Endothelial cell of umbilical vein (primary cell): ENCODE data around the gene VIPR2. TPM values are rescaled to one million over a fixed set of nuclear protein-coding genes. Genes with fewer than 3 reads are reported as not detected.

Source experiments
- BruUV-seq: library from RNA; stranded (reverse); fragments of 400-500 nt; replicated peaks from 2 replicates; lab custom pipeline; 2021; lab: Mats Ljungman, UMichigan
- CTCF ChIA-PET: fragments of 300-600, 350-600 bp; sonication (Branson Sonifier 250); formaldehyde crosslinking; loops from one replicate; lab custom pipeline; 2021; ENCODE audit warnings: antibody characterized with exemption, inconsistent platforms; lab: Charles Lee
- POLR2A ChIA-PET: fragments of 300-600, 350-600 bp; sonication (Branson Sonifier 250); formaldehyde crosslinking; loops from one replicate; lab custom pipeline; 2021; ENCODE audit warnings: antibody characterized with exemption, inconsistent platforms; lab: Charles Lee
- DNase-seq: peaks from one replicate; pipeline ENCODE4 v3.0.0-alpha.2; 2011; ENCODE audit warnings: low read depth, low spot score
- FAIRE-seq: peaks from 2 replicates; lab custom pipeline; 2011; peaks lifted over from hg19 to GRCh38; lab: Jason Lieb, UNC
- H2AFZ ChIP-seq: 2 replicates; pipeline ENCODE4 v1.6.0; 2012; ENCODE audit warnings: low read depth, low read length, control low read depth, inconsistent platforms
- H3K27ac ChIP-seq: 2 replicates; pipeline ENCODE4 v1.5.1; 2011; ENCODE audit warnings: low read depth, mild to moderate bottlenecking, control low read depth, low read length, moderate library complexity; ENCODE audit not compliant: insufficient read depth
- H3K27me3 ChIP-seq, 2 experiments: 2 replicates each; pipeline versions ENCODE4 v1.6.0 to v1.6.1; 2011; ENCODE audit warnings: low read length in 2 of 2, mixed read lengths in 1 of 2; ENCODE audit not compliant: control insufficient read depth in 2 of 2, insufficient read depth in 2 of 2
- H3K36me3 ChIP-seq, 2 experiments: 2 replicates in 1 of 2; 3 replicates in 1 of 2; pipeline ENCODE4 v1.5.1; 2011; ENCODE audit warnings: low read length in 2 of 2, mild to moderate bottlenecking in 1 of 2, moderate library complexity in 1 of 2; ENCODE audit not compliant: control insufficient read depth in 2 of 2, insufficient read depth in 2 of 2; ENCODE audit errors: extremely low read depth in 1 of 2
- H3K4me1 ChIP-seq: 3 replicates; pipeline ENCODE4 v1.5.1; 2011; ENCODE audit warnings: mild to moderate bottlenecking, low read length; ENCODE audit not compliant: control insufficient read depth, insufficient read depth; ENCODE audit errors: extremely low read depth
- H3K4me2 ChIP-seq: 2 replicates; pipeline ENCODE4 v1.6.1; 2011; ENCODE audit warnings: low read length, control low read depth, mixed read lengths; ENCODE audit not compliant: insufficient read depth
- H3K4me3 ChIP-seq, 3 experiments: fragments of 200-600 bp in 1 of 3; sonication (generic), shearing (Covaris generic) in 1 of 3; replicated peaks in 1 of 3; 2 replicates each; pipeline ENCODE4 v1.5.1; 2011 to 2016; ENCODE audit warnings: control low read depth in 3 of 3, low read length in 3 of 3, mild to moderate bottlenecking in 2 of 3, inconsistent platforms in 1 of 3, low read depth in 1 of 3, moderate library complexity in 1 of 3; ENCODE audit not compliant: insufficient read depth in 1 of 3
- H3K79me2 ChIP-seq: 2 replicates; pipeline ENCODE4 v1.6.0; 2012; ENCODE audit warnings: low read length, inconsistent platforms; ENCODE audit not compliant: control insufficient read depth, insufficient read depth
- H3K9ac ChIP-seq: replicated peaks from 2 replicates; pipeline ENCODE3; 2011; ENCODE audit warnings: low read length, control low read depth; ENCODE audit not compliant: insufficient read depth; ENCODE audit errors: extremely low read depth
- H3K9me1 ChIP-seq: replicated peaks from 3 replicates; pipeline ENCODE4 v1.6.0; 2011; ENCODE audit warnings: mild to moderate bottlenecking, low read length; ENCODE audit not compliant: control insufficient read depth, insufficient read depth; ENCODE audit errors: extremely low read depth
- H3K9me3 ChIP-seq: replicated peaks from 2 replicates; pipeline ENCODE4 v1.5.1; 2012; ENCODE audit warnings: low read length, inconsistent platforms; ENCODE audit not compliant: control insufficient read depth, insufficient read depth
- H4K20me1 ChIP-seq: replicated peaks from 2 replicates; pipeline ENCODE3; 2011; ENCODE audit warnings: mild to moderate bottlenecking, low read length; ENCODE audit not compliant: control insufficient read depth, insufficient read depth; ENCODE audit errors: extremely low read depth
- CTCF ChIP-seq, 2 donors: IDR thresholded peaks; 1 replicate in 1 of 2; 2 replicates in 1 of 2; pipeline ENCODE4 v1.5.1; 2011; ENCODE audit warnings: low read length in 2 of 2, mild to moderate bottlenecking in 2 of 2, moderate library complexity in 2 of 2, control low read depth in 1 of 2, inconsistent platforms in 1 of 2, low read depth in 1 of 2; ENCODE audit not compliant: insufficient read depth in 1 of 2; ENCODE audit errors: extremely low read depth in 1 of 2
- EZH2 ChIP-seq: IDR thresholded peaks from 2 replicates; pipeline ENCODE4 v1.6.1; 2012; ENCODE audit warnings: borderline replicate concordance, low read depth, mild to moderate bottlenecking, moderate library complexity, low read length, inconsistent platforms; ENCODE audit not compliant: severe bottlenecking
- FOS ChIP-seq: IDR thresholded peaks from 2 replicates; pipeline ENCODE4 v1.6.1; 2011; ENCODE audit warnings: mild to moderate bottlenecking, low read length, moderate library complexity, borderline replicate concordance; ENCODE audit not compliant: insufficient read depth
- GATA2 ChIP-seq: IDR thresholded peaks from 2 replicates; pipeline ENCODE4 v1.7.0; 2011; ENCODE audit warnings: low read depth, mild to moderate bottlenecking, moderate library complexity, mixed read lengths, low read length; ENCODE audit not compliant: insufficient read length, insufficient read depth
- JUN ChIP-seq: IDR thresholded peaks from 2 replicates; pipeline ENCODE4 v1.6.1; 2011; ENCODE audit warnings: borderline replicate concordance, low read depth; ENCODE audit not compliant: insufficient read length, insufficient read depth
- MYC ChIP-seq: IDR thresholded peaks from one replicate; pipeline ENCODE4 v1.6.1; 2011; ENCODE audit warnings: mild to moderate bottlenecking, low read depth, low read length
- POLR2A ChIP-seq: IDR thresholded peaks from 2 replicates; pipeline ENCODE4 v1.6.1; 2012; ENCODE audit warnings: low read depth, mild to moderate bottlenecking, control low read depth, low read length
- POLR2AphosphoS5 ChIP-seq: IDR thresholded peaks from 2 replicates; pipeline ENCODE4 v1.6.1; 2012; ENCODE audit warnings: low read depth, mild to moderate bottlenecking, control low read depth, low read length, moderate library complexity; ENCODE audit not compliant: insufficient read depth
- dilution Hi-C: fragments of 300-500 bp; cut with MboI; formaldehyde crosslinking; loops from one replicate; pipeline ENCODE4 v1.15.0; 2019; ENCODE audit warnings: low sequenced_read_pairs; ENCODE audit not compliant: extremely low pct_ligation_motif_present
- intact Hi-C: fragments of 100-400 bp; cut with micrococcal nuclease; formaldehyde crosslinking; loops from one replicate; pipeline ENCODE4 v1.10.0; 2022
- polyA plus RNA-seq, 4 experiments: library from polyadenylated mRNA; depleted of rRNA in 3 of 4; stranded (reverse) in 3 of 4; unstranded in 1 of 4; fragments of >200 nt; gene quantifications; 2 replicates each; pipeline versions ENCODE4 v1.2.1 to v1.2.3, GENCODE V29; 2011 to 2012; ENCODE audit warnings: missing spikeins in 1 of 4
- total RNA-seq: library from RNA; stranded (reverse); gene quantifications from 2 replicates; pipeline ENCODE4 v1.2.3, GENCODE V29; 2021
- TF ChIP-seq, protein P1 (sequence below): IDR thresholded peaks from 2 replicates; pipeline ENCODE4 v1.6.1; 2011; ENCODE audit not compliant: insufficient read depth, insufficient read length

Gene VIPR2
- total and polyA plus RNA-seq, 2 donors (not counting 3 experiments of a cell fraction or from before 2014, with no cell fraction given), result not detected

GRCh38 chr7:159157714-159158113 lies 13.0 kb upstream of the VIPR2 start:
- ChIA-PET POLR2A (no interaction called here), CTCF (no interaction called here)
- TF ChIP-seq JUN (no peak), GATA2 (no peak), FOS (no peak), POLR2AphosphoS5 (no peak), CTCF (IDR thresholded peaks at IDR 0.05; ENCODE audit: extremely low read depth in 1 of 2, insufficient read depth in 1 of 2, low read depth in 1 of 2, low read length in 2 of 2) (no peak), POLR2A (no peak), MYC (no peak), EZH2 (no peak)
- TF ChIP-seq, protein P1, sequence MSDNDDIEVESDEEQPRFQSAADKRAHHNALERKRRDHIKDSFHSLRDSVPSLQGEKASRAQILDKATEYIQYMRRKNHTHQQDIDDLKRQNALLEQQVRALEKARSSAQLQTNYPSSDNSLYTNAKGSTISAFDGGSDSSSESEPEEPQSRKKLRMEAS, result no peak
- H3K9me1 ChIP-seq, result no peaks in the 10 kb centered on the region
- H3K9me3 ChIP-seq, result no peaks in the 10 kb centered on the region
- H3K27me3 ChIP-seq, result no peaks in the 10 kb centered on the region
- DNase-seq, result no peak
- H3K9ac ChIP-seq, result no peak overlapping the region
- no peak overlapping the region for H2AFZ ChIP-seq
- H4K20me1 ChIP-seq, result no peaks in the 10 kb centered on the region
- no TSS peak for BruUV-seq
- dilution Hi-C loops (no loop called here), intact Hi-C loops (no loop called here)
- FAIRE-seq, result no peak
- H3K79me2 ChIP-seq, result no peaks in the 10 kb centered on the region
- H3K4me2 ChIP-seq, result no peak overlapping the region
- no peaks in the 10 kb centered on the region for H3K4me1 ChIP-seq
- H3K4me3 ChIP-seq, result no peak overlapping the region
- no peak overlapping the region for H3K27ac ChIP-seq
- no peaks in the 10 kb centered on the region for H3K36me3 ChIP-seq
